GM18526 (cell line): Measurements from ENCODE around the gene CWH43.

Experiments
- POLR2A ChIP-seq: IDR thresholded peaks from 3 replicates; pipeline ENCODE4 v1.6.1; 2011; ENCODE audit not compliant: insufficient read length; ENCODE audit errors: extremely low read depth

Gene CWH43

GRCh38 chr4:48963042-48963679 lies 22.9 kb upstream of the CWH43 start:
- no peak for TF ChIP-seq POLR2A

DNA sequence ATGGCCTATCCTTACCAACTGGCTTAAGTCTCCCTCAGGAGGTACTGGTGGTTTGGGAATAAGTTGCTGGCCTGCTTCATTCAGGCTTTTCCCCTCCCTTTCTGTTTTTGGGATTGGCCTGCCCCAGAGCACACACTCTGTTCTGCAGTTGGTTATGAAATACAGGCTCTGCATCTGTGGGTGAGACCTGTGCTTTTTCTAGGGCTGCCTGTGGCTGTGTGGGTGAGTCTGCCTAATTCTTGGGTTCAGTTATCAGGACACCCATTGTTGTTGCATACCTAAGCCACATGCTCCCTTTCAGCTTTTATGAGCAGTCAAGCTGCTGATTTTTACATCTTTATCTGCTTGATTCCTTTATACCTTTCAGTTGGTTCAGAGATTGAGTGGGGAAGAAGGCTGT lies 19.0 kb upstream of the CWH43 start:
- TF ChIP-seq POLR2A: no peak

DNA sequence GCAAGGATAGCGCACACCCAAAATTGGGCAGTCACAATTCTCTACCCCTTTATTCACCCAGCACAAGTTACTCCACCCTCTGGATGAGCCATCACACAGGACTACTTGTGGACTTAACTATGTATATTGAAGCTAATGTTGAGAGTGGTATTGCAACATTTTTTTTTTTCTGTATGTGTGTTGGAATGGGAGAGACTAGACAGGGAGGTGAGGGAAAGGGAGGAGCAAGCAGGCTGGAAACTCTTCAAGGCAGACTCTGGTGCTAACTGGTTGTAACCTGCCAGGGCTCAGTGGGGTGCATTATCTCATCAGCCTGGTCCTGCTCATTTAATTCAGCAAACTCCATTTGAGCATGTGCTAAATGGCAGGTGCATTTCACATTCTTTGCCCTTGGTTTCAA lies 18.4 kb upstream of the CWH43 start:
- TF ChIP-seq POLR2A: no peak

DNA sequence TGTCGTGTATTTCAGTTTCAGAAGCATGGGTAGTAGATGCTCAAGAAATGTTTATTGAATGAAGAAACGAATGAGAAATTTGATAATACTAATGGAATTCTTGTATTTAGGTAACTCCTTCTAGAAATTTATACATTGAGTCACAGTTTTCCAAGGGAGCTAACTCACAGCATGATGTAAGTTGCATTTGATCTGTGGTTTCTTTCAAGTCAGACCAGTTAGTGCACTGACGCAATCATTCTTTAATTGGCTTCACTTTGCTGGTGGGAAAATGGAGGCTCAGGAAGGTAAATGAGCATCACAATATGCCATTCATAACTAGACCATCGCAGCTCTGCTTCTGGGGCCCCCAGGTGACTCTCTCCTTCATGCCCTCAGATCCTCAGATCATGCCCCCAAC lies 17.3 kb upstream of the CWH43 start:
- no peak for TF ChIP-seq POLR2A

GRCh38 chr4:48970471-48970921 lies 15.6 kb upstream of the CWH43 start:
- no peak for TF ChIP-seq POLR2A

- no peak for TF ChIP-seq POLR2A
These were observed 11.0 kb upstream of the CWH43 start for GRCh38 chr4:48974979-48975640.

DNA sequence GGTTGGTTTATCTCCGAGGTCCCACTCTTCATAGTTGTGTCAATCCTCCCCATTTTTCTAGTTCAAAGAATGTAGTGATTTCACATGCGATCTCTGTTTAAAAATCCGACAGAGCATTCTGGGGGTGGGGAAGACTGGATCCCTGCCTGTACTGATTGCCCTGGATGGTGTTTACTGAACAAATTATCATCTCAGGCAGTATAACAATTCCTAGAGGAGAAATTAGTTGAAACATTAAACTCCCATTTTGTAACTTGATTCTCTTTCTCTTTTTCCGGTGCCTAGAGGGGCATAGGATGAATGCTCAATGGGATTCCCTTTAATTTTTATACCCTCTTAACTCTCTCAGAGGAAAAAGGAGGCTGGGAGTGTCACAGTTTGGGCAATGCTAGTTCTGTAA lies 10.0 kb upstream of the CWH43 start:
- TF ChIP-seq POLR2A: no peak

GRCh38 chr4:48979914-48980579 lies 6.0 kb upstream of the CWH43 start:
- TF ChIP-seq POLR2A: no peak

DNA sequence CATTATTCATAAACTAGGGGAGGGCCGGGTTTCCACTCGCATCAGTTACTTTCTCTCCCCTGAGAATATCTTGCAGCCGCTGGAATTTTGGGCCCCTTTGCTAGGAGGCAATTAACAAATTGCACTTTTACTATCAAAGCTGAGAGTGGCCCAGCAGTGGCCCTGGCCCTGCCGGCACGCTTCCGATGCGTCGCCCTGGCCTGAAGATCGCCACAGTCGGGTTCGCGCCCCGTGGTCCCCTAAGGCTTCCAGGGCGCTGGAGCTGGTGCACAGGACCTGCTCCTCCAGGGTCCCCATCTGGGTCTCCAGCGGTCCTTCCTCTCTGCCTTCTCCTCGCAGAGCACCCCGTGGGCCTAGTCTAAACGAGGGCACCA lies 486 bp upstream of the CWH43 start:
- no peak for TF ChIP-seq POLR2A

GRCh38 chr4:48986654-48987164 lies 634 bp downstream of the CWH43 start:
- TF ChIP-seq POLR2A: no peak

DNA sequence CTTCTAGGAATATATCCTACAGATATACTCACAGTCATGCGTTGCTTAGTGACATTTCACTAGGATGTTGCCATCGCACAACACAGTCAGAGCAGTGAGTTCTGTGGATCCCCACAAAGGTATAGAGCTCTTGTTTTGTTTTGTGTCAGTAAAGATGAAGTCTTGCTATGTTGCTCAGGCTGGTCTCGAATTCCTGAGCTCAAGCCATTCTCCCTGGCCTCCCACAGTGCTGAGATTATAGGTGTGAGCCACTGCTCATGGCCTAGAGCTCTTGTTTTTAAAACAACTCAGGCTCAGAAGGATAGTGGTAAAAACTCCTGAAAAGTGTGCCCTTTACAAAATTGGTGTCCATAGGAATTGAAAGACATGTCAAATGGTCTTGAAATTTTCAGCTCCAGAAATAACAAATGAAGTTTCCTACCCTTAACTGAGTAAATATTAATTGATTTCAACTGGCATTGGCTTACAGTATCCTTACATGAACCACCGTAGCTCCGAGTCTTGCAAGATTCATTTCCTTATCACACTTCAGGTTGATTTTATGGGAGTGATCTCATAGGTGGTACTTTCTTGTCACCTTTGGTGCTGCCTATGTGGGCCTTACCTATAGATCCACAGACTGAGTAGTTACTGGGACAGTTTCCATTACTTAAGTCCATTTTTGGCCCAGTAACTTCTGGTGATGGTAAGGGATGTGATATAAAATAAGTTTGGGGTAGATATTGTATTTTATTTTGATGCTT lies 3.6 kb downstream of the CWH43 start:
- TF ChIP-seq POLR2A: no peak

- no peak for TF ChIP-seq POLR2A
These were observed 5.3 kb downstream of the CWH43 start for GRCh38 chr4:48991357-48991756.

- no peak for TF ChIP-seq POLR2A
These were observed 11.9 kb downstream of the CWH43 start for GRCh38 chr4:48997962-48998361.

DNA sequence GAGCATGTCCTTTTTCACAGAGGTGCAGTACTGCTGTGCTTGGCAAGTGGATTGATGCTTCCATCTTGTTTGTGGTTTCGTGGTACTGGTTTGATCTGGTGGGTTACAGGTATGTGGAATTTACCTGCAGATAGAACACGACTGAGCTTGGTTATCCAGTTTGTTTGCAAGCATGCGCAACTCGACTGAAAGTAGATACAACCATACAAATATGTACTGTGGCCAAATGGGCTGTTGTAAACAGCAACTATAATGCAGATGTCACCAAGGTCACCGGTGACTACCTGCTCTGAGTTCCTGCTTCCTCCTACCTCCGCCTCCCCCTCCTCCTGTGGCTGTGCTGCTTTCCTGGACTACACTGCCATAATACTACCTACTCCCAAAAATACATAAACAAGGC lies 12.4 kb downstream of the CWH43 start:
- TF ChIP-seq POLR2A: no peak

GRCh38 chr4:49000806-49001205 lies 14.7 kb downstream of the CWH43 start:
- TF ChIP-seq POLR2A: no peak

GRCh38 chr4:49002931-49003330 lies 16.9 kb downstream of the CWH43 start:
- TF ChIP-seq POLR2A: no peak
